ENCODE data around the gene TMEM132A.

GRCh38 chr11:60939301-60939700, 15.0 kb downstream of the TMEM132A start:
- TF ChIP-seq ZNF302 (CRISPR knock-in tag; IDR thresholded peaks at IDR 0.05) (no peak), RAD21 (conservative IDR thresholded peaks at IDR 0.05 in 1 of 2, IDR thresholded peaks at IDR 0.05 in 1 of 2) (no peak), JUNB (IDR thresholded peaks at IDR 0.05) (no peak)

All from A549 (cell line).